HCT116 (cell line): ENCODE data around the gene COMMD3. TPM values are rescaled to one million over a fixed set of nuclear protein-coding genes. Genes with fewer than 3 reads are reported as not detected.

Experiments used
- ATAC-seq: fragments of 200-7000 bp; cut with Tn5 transposase; 2 replicates; pipeline ENCODE4 v1.9.1; 2020; ENCODE audit warnings: mild to moderate bottlenecking, moderate library complexity
- BruUV-seq: library from RNA; stranded (reverse); fragments of 400-500 nt; replicated peaks from 2 replicates; lab custom pipeline; 2021; lab: Mats Ljungman, UMichigan
- CTCF ChIA-PET: fragments of 300-600 bp; sonication (Branson Sonifier 250); formaldehyde crosslinking; loops from one replicate; lab custom pipeline; 2021; ENCODE audit warnings: antibody characterized with exemption; lab: Charles Lee
- POLR2A ChIA-PET: fragments of 300-600, 350-600 bp; sonication (Branson Sonifier 250); formaldehyde crosslinking; loops from one replicate; lab custom pipeline; 2021; ENCODE audit warnings: antibody characterized with exemption; lab: Charles Lee
- RAD21 ChIA-PET, 2 experiments: fragments of 300-600 bp; sonication (Branson Sonifier 250); formaldehyde crosslinking; loops; one replicate each; lab custom pipeline; 2023; ENCODE audit warnings: low total read pairs in 2 of 2; ENCODE audit not compliant: uncharacterized antibody in 2 of 2, unreplicated experiment in 2 of 2, low non-redundant PET in 1 of 2; lab: Charles Lee
- DNase-seq: peaks from one replicate; pipeline ENCODE4 v3.0.0-alpha.2; 2010; ENCODE audit warnings: low read depth, low spot score
- H2AFZ ChIP-seq: fragments of 200-600 bp; shearing (Covaris generic), sonication (generic); 2 replicates; pipeline ENCODE4 v1.6.1; 2017; ENCODE audit warnings: low read depth, mixed run types, mixed read lengths, antibody characterized with exemption, low read length; ENCODE audit not compliant: poor library complexity, severe bottlenecking
- H3K27ac ChIP-seq: 2 replicates; pipeline ENCODE4 v1.5.1; 2012; ENCODE audit warnings: low read depth, low read length
- H3K27me3 ChIP-seq: fragments of 200-600 bp; sonication (generic); 2 replicates; pipeline ENCODE4 v1.6.1; 2016; ENCODE audit warnings: mixed run types, low read length, mixed read lengths; ENCODE audit not compliant: insufficient read depth
- H3K36me3 ChIP-seq, 2 experiments: fragments of 200-500 bp in 1 of 2; fragments of 200-600 bp in 1 of 2; sonication (Bioruptor generic) in 1 of 2; sonication (generic) in 1 of 2; 2 replicates each; pipeline versions ENCODE4 v1.5.1 to v1.6.1; 2014 to 2016; ENCODE audit warnings: low read length in 2 of 2, inconsistent platforms in 1 of 2, mixed read lengths in 1 of 2, mixed run types in 1 of 2; ENCODE audit not compliant: insufficient read depth in 2 of 2, control insufficient read depth in 1 of 2
- H3K4me1 ChIP-seq, 2 experiments: fragments of 200-600 bp in 1 of 2; sonication (generic) in 1 of 2; 2 replicates each; pipeline versions ENCODE4 v1.5.1 to v1.6.1; 2012 to 2017; ENCODE audit warnings: low read length in 2 of 2, inconsistent platforms in 1 of 2, mild to moderate bottlenecking in 1 of 2, mixed read lengths in 1 of 2, mixed run types in 1 of 2, moderate library complexity in 1 of 2; ENCODE audit not compliant: insufficient read depth in 2 of 2, control insufficient read depth in 1 of 2
- H3K4me2 ChIP-seq: fragments of 200-600 bp; sonication (generic); 2 replicates; pipeline ENCODE4 v1.6.1; 2017; ENCODE audit warnings: mixed run types, low read length, mixed read lengths
- H3K4me3 ChIP-seq, 2 experiments: fragments of 200-600 bp in 1 of 2; sonication (generic) in 1 of 2; replicated peaks in 1 of 2; 2 replicates each; pipeline ENCODE4 v1.5.1; 2011 to 2016; ENCODE audit warnings: low read length in 2 of 2, control low read depth in 1 of 2, low read depth in 1 of 2, mild to moderate bottlenecking in 1 of 2, mixed read lengths in 1 of 2, mixed run types in 1 of 2
- H3K79me2 ChIP-seq: fragments of 200-600 bp; sonication (generic); 2 replicates; pipeline ENCODE4 v1.6.1; 2017; ENCODE audit warnings: mild to moderate bottlenecking, mixed run types, low read length, moderate library complexity, mixed read lengths; ENCODE audit not compliant: insufficient read depth
- H3K9ac ChIP-seq: fragments of 200-600 bp; sonication (generic); 2 replicates; pipeline ENCODE4 v1.6.1; 2016; ENCODE audit warnings: low read length, mixed read lengths
- H3K9me2 ChIP-seq: fragments of 200-600 bp; sonication (generic), shearing (Covaris generic); 2 replicates; pipeline ENCODE4 v1.6.1; 2017; ENCODE audit warnings: mixed run types, mild to moderate bottlenecking, moderate library complexity; ENCODE audit not compliant: insufficient read depth
- H3K9me3 ChIP-seq, 2 experiments: fragments of 200-500 bp in 1 of 2; fragments of 200-600 bp in 1 of 2; sonication (Bioruptor generic) in 1 of 2; sonication (generic) in 1 of 2; 2 replicates each; pipeline ENCODE4 v1.6.1; 2014 to 2017; ENCODE audit warnings: low read length in 2 of 2, mixed read lengths in 2 of 2, inconsistent platforms in 1 of 2, low read depth in 1 of 2, mild to moderate bottlenecking in 1 of 2, mixed run types in 1 of 2, moderate library complexity in 1 of 2; ENCODE audit not compliant: control insufficient read depth in 1 of 2, insufficient read depth in 1 of 2
- H4K20me1 ChIP-seq: fragments of 200-600 bp; sonication (generic), shearing (Covaris generic); 2 replicates; pipeline ENCODE4 v1.6.1; 2017; ENCODE audit warnings: mixed run types, mild to moderate bottlenecking, moderate library complexity; ENCODE audit not compliant: insufficient read depth
- EGR1 ChIP-seq: IDR thresholded peaks from 2 replicates; pipeline ENCODE4 v1.6.1; 2012; ENCODE audit warnings: low read depth
- ELF1 ChIP-seq: IDR thresholded peaks from 2 replicates; pipeline ENCODE4 v1.6.1; 2012; ENCODE audit warnings: low read depth, borderline replicate concordance
- EZH2 ChIP-seq: fragments of 200-600 bp; sonication (generic); IDR thresholded peaks from 2 replicates; pipeline ENCODE4 v1.6.1; 2017; ENCODE audit warnings: antibody characterized with exemption, mixed run types
- EZH2phosphoT487 ChIP-seq: fragments of 200-600 bp; IDR thresholded peaks from 2 replicates; pipeline ENCODE4 v1.6.1; 2018; ENCODE audit warnings: antibody characterized with exemption, borderline replicate concordance
- POLR2AphosphoS5 ChIP-seq: IDR thresholded peaks from 2 replicates; pipeline ENCODE4 v1.6.1; 2011; ENCODE audit warnings: mild to moderate bottlenecking, low read depth, low read length, moderate library complexity
- RAD21 ChIP-seq: IDR thresholded peaks from 2 replicates; pipeline ENCODE4 v1.6.1; 2012; ENCODE audit warnings: low read depth, mild to moderate bottlenecking
- SIN3A ChIP-seq: IDR thresholded peaks from 2 replicates; pipeline ENCODE4 v1.6.1; 2012; ENCODE audit warnings: low read depth
- SRF ChIP-seq: IDR thresholded peaks from 2 replicates; pipeline ENCODE4 v1.6.1; 2012; ENCODE audit warnings: low read depth
- TCF7L2 ChIP-seq: IDR thresholded peaks from 2 replicates; pipeline ENCODE4 v1.7.0; 2011; ENCODE audit warnings: borderline replicate concordance, inconsistent platforms; ENCODE audit not compliant: insufficient read depth, insufficient read length; ENCODE audit errors: extremely low read depth
- ZFX ChIP-seq: fragments of 450-650 bp; IDR thresholded peaks from 2 replicates; pipeline ENCODE4 v1.6.1; 2017
- intact Hi-C: fragments of 100-400 bp; cut with micrococcal nuclease; formaldehyde crosslinking; loops from 2 replicates; pipeline ENCODE4 v1.10.0; 2022
- total RNA-seq: library from RNA; stranded (reverse); gene quantifications from one replicate; pipeline ENCODE4 v1.2.1, GENCODE V29; 2021; ENCODE audit not compliant: unreplicated experiment
- TF ChIP-seq, protein P1 (sequence below): IDR thresholded peaks from 2 replicates; pipeline ENCODE4 v1.6.1; 2012; ENCODE audit warnings: low read depth

COMMD3 gene
- total RNA-seq, 1 experiment from 2014 or later = 43.0 TPM

DNA sequence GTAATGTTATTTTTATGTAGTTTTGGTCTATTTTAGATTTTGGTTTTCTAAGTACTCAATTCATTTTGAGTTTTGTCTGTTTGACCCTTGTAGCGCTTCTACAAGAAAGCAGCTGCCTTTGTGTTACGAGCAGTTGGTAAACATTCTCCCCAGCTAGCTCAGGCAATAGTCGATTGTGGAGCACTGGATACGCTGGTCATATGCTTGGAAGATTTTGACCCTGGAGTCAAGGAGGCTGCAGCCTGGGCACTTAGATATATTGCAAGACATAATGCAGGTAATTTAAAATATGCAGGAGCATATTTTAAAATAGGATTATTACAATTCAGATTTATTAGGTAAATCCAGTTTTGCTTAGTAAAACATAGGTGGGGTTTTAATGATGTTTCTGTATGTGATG, 52.2 kb downstream of the COMMD3 start:
- Histone ChIP-seq H4K20me1 (no peaks in the 10 kb centered on the region), H3K4me1 (no peaks in the 10 kb centered on the region), H3K36me3 (no peaks in the 10 kb centered on the region), H3K27ac (no peak overlapping the region), H3K79me2 (no peaks in the 10 kb centered on the region), H3K9ac (no peak overlapping the region), H3K9me3 (no peaks in the 10 kb centered on the region), H3K4me3 (no peak overlapping the region), H3K9me2 (no peaks in the 10 kb centered on the region; the same call in 1 of the 2 replicates), H3K4me2 (no peak overlapping the region), H2AFZ (no peak overlapping the region), H3K27me3 (no peaks in the 10 kb centered on the region)
- CTCF ChIA-PET = no interaction called here
- TF ChIP-seq RAD21 (no peak), ZFX (no peak), EZH2phosphoT487 (no peak), EZH2 (no peak)
- RAD21 ChIA-PET = no interaction called here
- ATAC-seq (no peak), DNase-seq (no peak)
- no TSS peak for BruUV-seq
- intact Hi-C loops = no loop called here
- POLR2A ChIA-PET = no interaction called here

DNA sequence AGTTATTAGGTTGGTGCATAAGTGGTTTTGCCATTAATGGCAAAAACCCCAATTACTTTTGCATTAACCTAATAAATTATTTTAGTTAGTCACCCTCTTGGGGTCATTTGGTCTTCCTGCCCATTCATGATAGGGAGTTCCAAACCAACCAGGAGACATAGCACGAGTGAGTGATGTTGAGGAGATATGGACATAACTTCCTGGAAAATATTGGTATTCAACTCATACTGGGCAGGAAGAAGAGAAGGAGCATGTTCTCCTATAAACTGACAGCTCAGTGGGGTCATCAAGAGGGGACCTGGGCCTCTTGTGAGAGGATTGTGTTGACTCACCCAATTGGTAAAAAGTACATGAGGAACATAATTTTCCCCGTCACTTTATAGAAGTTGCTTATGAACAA, 52.8 kb downstream of the COMMD3 start:
- DNase-seq (no peak), ATAC-seq (no peak)
- no peaks in the 10 kb centered on the region for H3K36me3 ChIP-seq
- peak overlapping the region; percentile 64 for H2AFZ ChIP-seq
- no peak overlapping the region for H3K4me3 ChIP-seq
- no peaks in the 10 kb centered on the region for H3K4me1 ChIP-seq
- intact Hi-C loops = no loop called here
- H3K79me2 ChIP-seq = no peaks in the 10 kb centered on the region
- no peaks in the 10 kb centered on the region for H3K27me3 ChIP-seq
- RAD21 ChIA-PET = no interaction called here
- no TSS peak for BruUV-seq
- H4K20me1 ChIP-seq = no peaks in the 10 kb centered on the region
- H3K27ac ChIP-seq = no peak overlapping the region
- no peak overlapping the region for H3K4me2 ChIP-seq
- TF ChIP-seq, protein P1, sequence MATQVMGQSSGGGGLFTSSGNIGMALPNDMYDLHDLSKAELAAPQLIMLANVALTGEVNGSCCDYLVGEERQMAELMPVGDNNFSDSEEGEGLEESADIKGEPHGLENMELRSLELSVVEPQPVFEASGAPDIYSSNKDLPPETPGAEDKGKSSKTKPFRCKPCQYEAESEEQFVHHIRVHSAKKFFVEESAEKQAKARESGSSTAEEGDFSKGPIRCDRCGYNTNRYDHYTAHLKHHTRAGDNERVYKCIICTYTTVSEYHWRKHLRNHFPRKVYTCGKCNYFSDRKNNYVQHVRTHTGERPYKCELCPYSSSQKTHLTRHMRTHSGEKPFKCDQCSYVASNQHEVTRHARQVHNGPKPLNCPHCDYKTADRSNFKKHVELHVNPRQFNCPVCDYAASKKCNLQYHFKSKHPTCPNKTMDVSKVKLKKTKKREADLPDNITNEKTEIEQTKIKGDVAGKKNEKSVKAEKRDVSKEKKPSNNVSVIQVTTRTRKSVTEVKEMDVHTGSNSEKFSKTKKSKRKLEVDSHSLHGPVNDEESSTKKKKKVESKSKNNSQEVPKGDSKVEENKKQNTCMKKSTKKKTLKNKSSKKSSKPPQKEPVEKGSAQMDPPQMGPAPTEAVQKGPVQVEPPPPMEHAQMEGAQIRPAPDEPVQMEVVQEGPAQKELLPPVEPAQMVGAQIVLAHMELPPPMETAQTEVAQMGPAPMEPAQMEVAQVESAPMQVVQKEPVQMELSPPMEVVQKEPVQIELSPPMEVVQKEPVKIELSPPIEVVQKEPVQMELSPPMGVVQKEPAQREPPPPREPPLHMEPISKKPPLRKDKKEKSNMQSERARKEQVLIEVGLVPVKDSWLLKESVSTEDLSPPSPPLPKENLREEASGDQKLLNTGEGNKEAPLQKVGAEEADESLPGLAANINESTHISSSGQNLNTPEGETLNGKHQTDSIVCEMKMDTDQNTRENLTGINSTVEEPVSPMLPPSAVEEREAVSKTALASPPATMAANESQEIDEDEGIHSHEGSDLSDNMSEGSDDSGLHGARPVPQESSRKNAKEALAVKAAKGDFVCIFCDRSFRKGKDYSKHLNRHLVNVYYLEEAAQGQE = no peak
- TF ChIP-seq SIN3A = no peak
- TF ChIP-seq TCF7L2 = no peak
- no peak for TF ChIP-seq EGR1
- TF ChIP-seq POLR2AphosphoS5 = no peak
- no peak for TF ChIP-seq SRF
- no peak for TF ChIP-seq ELF1
- TF ChIP-seq ZFX = no peak
- H3K9me2 ChIP-seq = no peaks in the 10 kb centered on the region; the same call in 1 of the 2 replicates
- no peaks in the 10 kb centered on the region for H3K9me3 ChIP-seq
- POLR2A ChIA-PET = no interaction called here
- H3K9ac ChIP-seq = no peak overlapping the region
- CTCF ChIA-PET = no interaction called here
